Retina (tissue), 1 donor: Measurements from ENCODE around the gene PDGFA.

Experiments used
- DNase-seq: peaks from one replicate; pipeline ENCODE4 v3.0.0-alpha.2; 2016

The PDGFA gene

GRCh38 chr7:519484-520390 lies at the start of gene PDGFA:
TSS of gene PDGFA (minus strand) at chr7:519846. CDS start at chr7:519001, 845 bp downstream.
- DNase-seq: peak; percentile 76

GRCh38 chr7:568031-568951 lies 48.6 kb upstream of the PDGFA start:
- no peak for DNase-seq

- no peak for DNase-seq
These were observed 47.7 kb upstream of the PDGFA start for GRCh38 chr7:567305-567883.

- DNase-seq: no peak
These were observed 46.5 kb upstream of the PDGFA start for GRCh38 chr7:566100-566499.

- DNase-seq: no peak
These were observed 44.7 kb upstream of the PDGFA start for GRCh38 chr7:564176-564865.

GRCh38 chr7:563629-564170 lies 44.1 kb upstream of the PDGFA start:
- DNase-seq: no peak

- no peak for DNase-seq
These were observed 43.4 kb upstream of the PDGFA start for GRCh38 chr7:562789-563628.

- no peak for DNase-seq
These were observed 42.7 kb upstream of the PDGFA start for GRCh38 chr7:562374-562675.

- DNase-seq: no peak
These were observed 42.2 kb upstream of the PDGFA start for GRCh38 chr7:561631-562373.

GRCh38 chr7:560966-561630 lies 41.5 kb upstream of the PDGFA start:
- no peak for DNase-seq

- DNase-seq: no peak
These were observed 39.7 kb upstream of the PDGFA start for GRCh38 chr7:559396-559705.

GRCh38 chr7:557558-557881 lies 37.9 kb upstream of the PDGFA start:
- DNase-seq: no peak

- no peak for DNase-seq
These were observed 37.4 kb upstream of the PDGFA start for GRCh38 chr7:556837-557557.

GRCh38 chr7:556291-556826 lies 36.7 kb upstream of the PDGFA start:
- DNase-seq: peak; percentile 30

- DNase-seq: no peak
These were observed 36.0 kb upstream of the PDGFA start for GRCh38 chr7:555551-556160.

GRCh38 chr7:553636-554111 lies 34.0 kb upstream of the PDGFA start:
- no peak for DNase-seq

- DNase-seq: no peak
These were observed 33.4 kb upstream of the PDGFA start for GRCh38 chr7:552868-553635.
